Measurements from ENCODE around the gene C19orf33. TPM values are rescaled to one million over a fixed set of nuclear protein-coding genes. Genes with fewer than 3 reads are reported as not detected.

The C19orf33 gene
- total and polyA plus RNA-seq, 2 of the 8 experiments (the other 6 are each of a cell fraction or from before 2014, with no cell fraction given), result 6.0 to 36.0 TPM

- no peak for TF ChIP-seq CHD7 (IDR thresholded peaks at IDR 0.05; ENCODE audit: insufficient replicate concordance, low read length)
Observed at GRCh38 chr19:38308006-38308766, 4.1 kb downstream of the C19orf33 start (continued).

Measured in H1 (cell line).